ENCODE measurements around the gene TMEM81.

DNA sequence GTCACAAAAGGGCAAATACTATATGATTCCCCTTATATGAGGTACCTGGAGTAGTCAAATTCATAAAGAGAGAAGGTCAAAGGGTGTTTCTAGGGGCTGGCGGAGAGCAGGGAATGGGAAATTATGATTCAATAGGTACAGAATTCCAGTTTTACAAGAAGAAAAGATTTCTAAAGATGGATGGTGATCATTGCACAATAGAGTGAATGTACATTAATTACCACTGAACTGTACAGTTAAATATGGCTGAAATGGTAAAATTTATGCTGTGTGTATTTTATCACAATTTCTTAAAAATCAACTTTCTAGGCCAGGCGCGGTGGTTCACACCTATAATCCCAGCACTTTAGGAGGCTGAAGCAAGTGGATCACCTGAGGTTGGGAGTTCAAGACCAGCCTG, 18.1 kb upstream of the TMEM81 start:
- TF ChIP-seq, protein P1, sequence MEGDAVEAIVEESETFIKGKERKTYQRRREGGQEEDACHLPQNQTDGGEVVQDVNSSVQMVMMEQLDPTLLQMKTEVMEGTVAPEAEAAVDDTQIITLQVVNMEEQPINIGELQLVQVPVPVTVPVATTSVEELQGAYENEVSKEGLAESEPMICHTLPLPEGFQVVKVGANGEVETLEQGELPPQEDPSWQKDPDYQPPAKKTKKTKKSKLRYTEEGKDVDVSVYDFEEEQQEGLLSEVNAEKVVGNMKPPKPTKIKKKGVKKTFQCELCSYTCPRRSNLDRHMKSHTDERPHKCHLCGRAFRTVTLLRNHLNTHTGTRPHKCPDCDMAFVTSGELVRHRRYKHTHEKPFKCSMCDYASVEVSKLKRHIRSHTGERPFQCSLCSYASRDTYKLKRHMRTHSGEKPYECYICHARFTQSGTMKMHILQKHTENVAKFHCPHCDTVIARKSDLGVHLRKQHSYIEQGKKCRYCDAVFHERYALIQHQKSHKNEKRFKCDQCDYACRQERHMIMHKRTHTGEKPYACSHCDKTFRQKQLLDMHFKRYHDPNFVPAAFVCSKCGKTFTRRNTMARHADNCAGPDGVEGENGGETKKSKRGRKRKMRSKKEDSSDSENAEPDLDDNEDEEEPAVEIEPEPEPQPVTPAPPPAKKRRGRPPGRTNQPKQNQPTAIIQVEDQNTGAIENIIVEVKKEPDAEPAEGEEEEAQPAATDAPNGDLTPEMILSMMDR (IDR thresholded peaks at IDR 0.05; ENCODE audit: low read length) = no peak
- TF ChIP-seq EZH2 (IDR thresholded peaks at IDR 0.05; ENCODE audit: borderline replicate concordance, low read length) = no peak

Data from OCI-LY1 (cell line).